Stimulated activated CD4-positive, alpha-beta T cell treated with anti-CD3 and anti-CD28 coated beads, TNF-alpha, amount 100 ng/mL, for 48 hours (primary cell): Measurements from ENCODE around the gene PGM1.
"Not testable (repeated sequence)": the region's sequence is repeated elsewhere in the genome, so short reads cannot be mapped to it uniquely, and the experiment has no call there.

ENCODE experiments used
- DNase-seq, 3 donors: peaks; one replicate each; pipeline ENCODE4 v3.0.0-alpha.2; 2020; ENCODE audit warnings: low read depth in 3 of 3

Gene PGM1

GRCh38 chr1:63593303-63593885 lies at the start of gene PGM1:
Gene PGM1, plus strand, starts transcription at chr1:63593411. Its CDS starts 78 bp downstream, at chr1:63593489.
- peak; percentile 47 to 62 (median 61) for DNase-seq

- DNase-seq, result no peak
These were observed 47.4 kb upstream of the PGM1 start for GRCh38 chr1:63545780-63546179.

GRCh38 chr1:63547621-63548294 lies 45.5 kb upstream of the PGM1 start:
- no peak for DNase-seq

- DNase-seq, result no peak
These were observed 44.9 kb upstream of the PGM1 start for GRCh38 chr1:63548303-63548702.

GRCh38 chr1:63548877-63549276 lies 44.3 kb upstream of the PGM1 start:
- no peak for DNase-seq

GRCh38 chr1:63555480-63555879 lies 37.7 kb upstream of the PGM1 start:
- no peak for DNase-seq

GRCh38 chr1:63557365-63557987 lies 35.7 kb upstream of the PGM1 start:
- DNase-seq, result peak in 1 of 3 donors; percentile 2

- no peak for DNase-seq
These were observed 33.9 kb upstream of the PGM1 start for GRCh38 chr1:63559357-63559756.

- no peak for DNase-seq
These were observed 29.5 kb upstream of the PGM1 start for GRCh38 chr1:63563745-63564144.

GRCh38 chr1:63569068-63569467 lies 24.1 kb upstream of the PGM1 start:
- DNase-seq, result no peak

- no peak for DNase-seq
These were observed 23.4 kb upstream of the PGM1 start for GRCh38 chr1:63569640-63570316.

GRCh38 chr1:63572686-63573085 lies 20.5 kb upstream of the PGM1 start:
- DNase-seq, result not testable (repeated sequence)

- not testable (repeated sequence) for DNase-seq
These were observed 18.9 kb upstream of the PGM1 start for GRCh38 chr1:63574203-63574796.

GRCh38 chr1:63575340-63575826 lies 17.8 kb upstream of the PGM1 start:
- no peak for DNase-seq

- DNase-seq, result not testable (repeated sequence)
These were observed 6.9 kb upstream of the PGM1 start for GRCh38 chr1:63586326-63586725.

GRCh38 chr1:63590166-63590560 lies 3.0 kb upstream of the PGM1 start:
- DNase-seq, result no peak

- DNase-seq, result peak in 1 of 3 donors; percentile 28
These were observed 492 bp upstream of the PGM1 start for GRCh38 chr1:63592536-63593302.

- peak; percentile 60 to 70 (median 69) for DNase-seq
These were observed 835 bp downstream of the PGM1 start for GRCh38 chr1:63593886-63594605.

- no peak for DNase-seq
These were observed 2.2 kb downstream of the PGM1 start for GRCh38 chr1:63595435-63595834.

GRCh38 chr1:63599799-63600198 lies 6.6 kb downstream of the PGM1 start:
- no peak for DNase-seq

GRCh38 chr1:63600248-63600647 lies 7.0 kb downstream of the PGM1 start:
- no peak for DNase-seq
